Limb (tissue), 2 donors: ENCODE measurements around the gene NAT10.

Experiments
- DNase-seq, 2 donors: peaks; one replicate each; pipeline ENCODE4 v3.0.0-alpha.2; 2016; ENCODE audit errors: extremely low spot score in 2 of 2

NAT10 gene

DNA sequence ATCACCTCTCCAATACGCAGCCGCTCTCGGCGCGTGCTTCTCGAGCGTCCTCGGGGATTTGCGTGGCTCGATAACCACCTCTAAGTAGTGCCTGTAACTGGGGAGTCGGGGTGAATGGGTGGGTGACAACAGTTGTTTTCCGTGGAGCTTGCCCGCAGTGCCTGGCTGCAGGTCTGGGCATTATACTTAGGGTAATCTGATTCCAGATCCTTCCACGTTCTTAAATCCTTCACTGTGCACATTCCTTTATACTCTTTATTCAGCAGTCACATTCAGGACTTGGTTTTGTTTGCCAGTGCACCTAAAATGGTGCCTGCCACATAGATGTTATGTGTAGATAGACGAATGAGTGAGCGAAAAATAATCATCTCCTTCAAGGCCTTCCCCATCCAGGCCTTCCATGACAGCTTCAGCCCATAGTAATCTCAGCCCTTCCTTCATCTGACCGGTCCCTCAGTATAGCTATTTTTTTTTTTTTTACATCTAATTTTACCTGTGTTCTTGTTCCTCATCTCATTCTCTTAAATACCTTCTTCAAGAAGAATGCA lies 602 bp downstream of the NAT10 start:
- no peak for DNase-seq

GRCh38 chr11:34111722-34112270 lies 6.4 kb downstream of the NAT10 start:
- no peak for DNase-seq

GRCh38 chr11:34114014-34114413 lies 8.6 kb downstream of the NAT10 start:
- no peak for DNase-seq

- DNase-seq: no peak
Observed at GRCh38 chr11:34114471-34114870, 9.0 kb downstream of the NAT10 start.

DNA sequence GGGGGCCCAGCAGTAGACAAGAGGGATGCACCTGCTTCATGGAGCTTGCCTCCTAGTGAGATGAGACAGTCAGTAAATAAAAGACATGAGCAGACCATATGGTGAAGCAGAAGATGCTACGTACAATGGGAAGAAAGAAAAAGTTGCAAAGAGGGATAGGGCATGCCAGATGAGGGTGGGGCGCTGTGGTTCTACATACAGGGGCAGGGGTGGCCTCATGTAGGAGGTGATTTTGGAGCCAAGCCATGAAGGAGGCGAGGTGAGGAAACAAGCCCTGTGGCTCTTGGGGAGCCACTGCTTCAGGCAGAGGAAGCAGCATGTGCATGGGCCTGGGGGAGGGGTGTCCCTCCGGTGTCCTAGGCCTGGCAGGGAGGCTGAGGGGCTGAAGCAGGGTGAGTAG lies 15.2 kb downstream of the NAT10 start:
- DNase-seq: no peak

GRCh38 chr11:34124885-34125668 lies 19.6 kb downstream of the NAT10 start:
- DNase-seq: no peak

- DNase-seq: no peak
Observed at GRCh38 chr11:34126959-34127848, 21.8 kb downstream of the NAT10 start.

DNA sequence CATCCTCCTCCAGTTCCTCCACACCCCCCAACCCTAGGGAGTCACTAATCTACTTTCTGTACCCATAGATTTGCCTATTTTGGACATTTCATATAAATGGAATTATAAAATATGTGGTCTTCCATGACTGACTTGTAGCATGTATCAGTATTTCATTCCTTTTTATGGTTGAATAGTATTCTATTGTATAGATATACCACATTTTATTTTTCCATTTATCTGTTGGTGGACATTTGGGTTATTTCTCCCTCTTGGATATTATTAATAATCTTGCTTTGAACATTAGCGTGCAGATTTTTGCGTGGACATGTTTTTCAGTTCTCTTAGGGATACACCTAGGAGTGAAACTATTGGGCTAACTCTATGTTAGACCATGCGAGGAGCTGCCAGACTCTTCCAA lies 23.4 kb downstream of the NAT10 start:
- DNase-seq: no peak

- no peak for DNase-seq
Observed at GRCh38 chr11:34132261-34132965, 27.0 kb downstream of the NAT10 start.

GRCh38 chr11:34134765-34135164 lies 29.3 kb downstream of the NAT10 start:
- no peak for DNase-seq

DNA sequence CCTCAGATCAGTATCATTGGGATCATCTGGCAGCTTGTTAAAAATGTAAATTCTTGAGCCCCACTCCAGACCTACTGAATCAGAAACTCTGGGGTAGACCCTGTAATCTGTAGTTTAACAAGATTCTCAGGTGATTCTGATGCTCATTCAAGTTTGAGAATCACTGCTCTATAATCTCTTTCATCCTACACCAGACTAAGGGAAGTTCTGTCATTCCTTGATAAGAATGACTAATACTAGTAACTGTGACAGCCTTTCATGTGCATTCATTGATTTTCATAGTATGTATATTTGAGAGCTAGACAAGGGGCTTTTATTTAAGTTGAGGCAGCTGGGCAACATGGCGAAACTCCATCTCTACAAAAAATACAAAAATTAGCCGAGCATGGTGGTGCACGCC lies 30.0 kb downstream of the NAT10 start:
- no peak for DNase-seq

DNA sequence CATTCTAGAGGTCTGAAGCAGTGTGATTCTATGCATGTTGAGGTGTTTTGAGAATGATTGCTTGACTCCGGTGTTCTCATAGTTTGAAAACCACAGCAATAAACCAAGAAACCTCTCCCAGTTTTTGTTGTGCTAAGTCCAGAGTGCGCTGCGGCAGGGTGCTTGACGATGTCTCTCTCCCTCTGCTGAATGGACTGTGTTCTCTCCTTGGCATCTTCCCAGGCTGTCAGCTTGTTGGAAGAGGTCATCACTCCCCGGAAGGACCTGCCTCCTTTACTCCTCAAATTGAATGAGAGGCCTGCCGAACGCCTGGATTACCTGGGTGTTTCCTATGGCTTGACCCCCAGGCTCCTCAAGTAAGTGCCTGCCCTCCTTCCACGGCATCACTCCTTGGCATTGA lies 31.0 kb downstream of the NAT10 start:
- no peak for DNase-seq

GRCh38 chr11:34139346-34139745 lies 33.9 kb downstream of the NAT10 start:
- DNase-seq: no peak

GRCh38 chr11:34140149-34140548 lies 34.7 kb downstream of the NAT10 start:
- no peak for DNase-seq

DNA sequence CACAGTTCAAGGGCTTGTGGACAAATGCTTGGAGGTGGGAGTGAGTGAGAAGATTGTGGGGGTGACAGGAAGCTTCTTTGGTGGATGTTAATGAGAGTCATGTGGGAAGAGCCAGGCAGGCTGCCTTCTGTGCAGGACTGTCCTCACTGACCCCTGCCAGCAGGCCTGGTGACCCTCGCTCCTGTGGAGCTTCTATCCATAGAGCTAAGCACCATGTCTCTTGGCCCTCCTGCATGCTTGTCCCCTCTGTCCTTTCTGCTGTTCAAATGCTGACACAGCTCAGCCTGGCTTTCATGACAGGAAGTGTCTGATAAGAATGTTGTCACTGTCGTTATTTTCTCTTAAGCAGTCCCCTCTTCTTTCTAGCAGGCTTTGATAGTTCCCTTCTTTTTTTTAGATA lies 37.6 kb downstream of the NAT10 start:
- DNase-seq: no peak

DNA sequence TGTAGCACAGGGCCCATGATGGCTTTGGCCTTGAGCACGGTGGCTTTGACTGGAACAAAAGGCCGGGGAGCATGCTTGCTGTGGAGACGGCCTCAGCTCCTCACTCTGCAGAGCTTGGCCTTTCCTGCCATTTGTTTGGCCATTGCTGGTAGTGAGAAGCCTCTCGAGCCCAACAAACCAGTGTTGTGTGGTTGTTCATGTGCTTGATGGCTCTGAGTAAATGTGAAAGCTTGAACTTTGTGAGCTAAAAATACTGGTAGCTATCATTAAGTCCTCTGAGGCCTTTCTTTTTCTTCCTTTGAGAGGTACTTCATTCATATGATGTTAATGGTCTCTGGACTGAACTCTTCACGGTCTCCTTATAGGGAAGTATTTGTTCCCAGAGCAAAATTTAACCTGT lies 39.6 kb downstream of the NAT10 start:
- DNase-seq: no peak

- no peak for DNase-seq
Observed at GRCh38 chr11:34145847-34146381, 40.5 kb downstream of the NAT10 start.

GRCh38 chr11:34146411-34146810 lies 41.0 kb downstream of the NAT10 start:
- DNase-seq: no peak

DNA sequence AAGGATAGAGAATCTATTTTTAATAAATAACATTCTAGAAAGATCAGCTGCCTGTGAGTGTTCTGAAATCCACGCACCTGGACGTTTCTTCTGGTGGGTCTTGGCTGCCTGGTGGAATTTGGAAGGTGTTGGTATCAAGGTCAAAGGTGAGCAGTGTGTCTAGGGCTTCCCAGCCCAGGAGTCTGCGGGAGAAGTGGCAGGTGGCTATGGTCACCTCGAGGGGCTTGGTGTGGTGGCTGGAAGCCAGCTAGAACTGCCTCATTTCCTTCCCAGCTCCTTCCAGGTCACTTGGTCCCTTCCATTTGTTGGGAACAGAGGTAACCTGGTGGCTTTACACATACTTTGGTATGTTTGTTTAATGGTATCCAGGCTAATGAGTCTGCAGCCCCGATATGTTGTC lies 41.4 kb downstream of the NAT10 start:
- DNase-seq: no peak

DNA sequence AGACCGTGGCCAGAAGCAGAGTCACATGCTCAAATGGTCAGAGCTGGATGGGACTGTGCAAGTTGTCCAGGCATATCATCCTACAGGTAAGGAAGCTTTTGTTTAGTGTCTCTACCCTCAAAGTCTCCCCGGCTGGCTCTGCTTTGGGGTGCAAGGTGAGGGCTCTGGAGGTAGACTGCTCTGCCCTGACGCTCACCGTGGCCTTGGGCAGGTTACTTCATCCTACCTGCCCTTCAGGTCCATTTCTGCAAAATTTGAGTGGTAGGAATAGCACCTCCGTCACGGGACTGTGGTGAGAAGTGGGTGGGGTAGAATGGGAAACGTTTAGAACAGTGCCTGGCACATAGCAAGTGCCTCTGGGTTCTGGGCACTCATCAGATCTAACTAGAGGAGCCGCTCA lies 42.2 kb downstream of the NAT10 start:
- DNase-seq: no peak

DNA sequence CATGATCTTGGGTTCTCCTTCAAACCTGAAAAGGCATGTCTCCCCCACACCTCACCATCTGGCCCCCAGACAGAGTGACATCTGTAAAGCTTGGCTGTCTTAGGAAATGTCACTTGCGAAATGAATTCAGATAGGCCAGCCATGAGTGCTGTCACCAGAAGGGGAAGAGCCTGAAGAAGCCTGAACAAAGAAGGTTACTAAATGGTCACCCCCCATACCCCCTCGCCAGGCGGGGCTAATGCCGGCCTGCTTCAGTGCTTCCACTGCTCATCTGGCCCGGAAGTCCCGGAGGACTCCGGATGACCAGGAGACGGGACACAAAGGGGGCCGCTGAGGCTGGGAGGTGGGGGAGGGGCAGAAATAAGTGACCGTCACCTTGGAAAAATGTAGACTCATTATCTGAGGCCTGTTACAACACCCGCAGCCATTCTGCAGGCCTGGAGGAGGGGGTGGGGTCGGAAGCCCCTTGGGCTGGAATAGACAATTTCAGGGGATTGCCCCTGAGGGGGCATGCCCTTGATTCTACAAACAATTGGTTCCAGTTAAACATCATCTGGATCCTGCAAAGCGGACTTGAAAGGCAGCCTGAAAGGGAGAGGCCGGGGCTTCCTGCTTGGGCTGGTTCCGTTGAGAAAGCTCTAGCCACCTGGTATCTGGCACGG lies 43.2 kb downstream of the NAT10 start:
- peak in 1 of 2 donors; percentile 27 for DNase-seq
